Colonic mucosa (tissue), 4 donors: Measurements from ENCODE around the gene RNF11. TPM values are rescaled to one million over a fixed set of nuclear protein-coding genes. Genes with fewer than 3 reads are reported as not detected.
"Not testable (repeated sequence)": the region's sequence is repeated elsewhere in the genome, so short reads cannot be mapped to it uniquely, and the experiment has no call there.

ENCODE experiments used
- DNase-seq: peaks from one replicate; pipeline ENCODE4 v3.0.0-alpha.2; 2020
- H3K27ac ChIP-seq: fragments of 200-600 bp; one replicate; pipeline ENCODE4 v1.8.0; 2021
- H3K27me3 ChIP-seq: fragments of 200-600 bp; one replicate; pipeline ENCODE4 v1.8.0; 2021
- H3K36me3 ChIP-seq: fragments of 200-600 bp; one replicate; pipeline ENCODE4 v1.8.0; 2021
- H3K4me1 ChIP-seq: fragments of 200-600 bp; one replicate; pipeline ENCODE4 v1.8.0; 2021; ENCODE audit warnings: mild to moderate bottlenecking
- H3K4me3 ChIP-seq: fragments of 200-600 bp; one replicate; pipeline ENCODE4 v1.8.0; 2021
- H3K9ac ChIP-seq, 2 donors: one replicate each; pipeline ENCODE4 v1.7.0; 2013; ENCODE audit warnings: control low read depth in 2 of 2, low read depth in 2 of 2, low read length in 2 of 2
- H3K9me3 ChIP-seq: fragments of 200-600 bp; one replicate; pipeline ENCODE4 v1.8.0; 2021
- CTCF ChIP-seq: fragments of 200-600 bp; IDR thresholded peaks from one replicate; pipeline ENCODE4 v1.8.0; 2022; ENCODE audit warnings: antibody characterized with exemption, mild to moderate bottlenecking
- intact Hi-C: fragments of 100-400 bp; cut with DNase I; formaldehyde crosslinking; loops from one replicate; pipeline ENCODE4 v1.14.1; 2022
- total RNA-seq, 2 donors: library from RNA; stranded (reverse); fragmentation: NEBNext Ultra II Directional in 1 of 2; extraction: Animal tissue kit (Norgen Biotek cat#: 25700) in 1 of 2; gene quantifications; one replicate each; pipeline ENCODE4 v1.2.1, GENCODE V29; 2021
- donor health status: healthy.
- donor health status: DM: no; HTN: no; CAD: no.
- donor health status: DM: no; HTN: no; CAD: no.

RNF11 gene
- total RNA-seq, 2 donors from 2014 or later = 46.8 to 104 TPM

GRCh38 chr1:51230501-51231078, 5.5 kb upstream of the RNF11 start:
- Histone ChIP-seq H3K36me3 (no peaks in the 10 kb centered on the region), H3K4me3 (no peak overlapping the region), H3K4me1 (peaks cover 8% of the 10 kb centered on the region), H3K9me3 (no peaks in the 10 kb centered on the region), H3K27ac (no peak overlapping the region), H3K9ac (no peak overlapping the region), H3K27me3 (no peaks in the 10 kb centered on the region)
- TF ChIP-seq CTCF = no peak
- no peak for DNase-seq
- intact Hi-C loops = no loop called here

DNA sequence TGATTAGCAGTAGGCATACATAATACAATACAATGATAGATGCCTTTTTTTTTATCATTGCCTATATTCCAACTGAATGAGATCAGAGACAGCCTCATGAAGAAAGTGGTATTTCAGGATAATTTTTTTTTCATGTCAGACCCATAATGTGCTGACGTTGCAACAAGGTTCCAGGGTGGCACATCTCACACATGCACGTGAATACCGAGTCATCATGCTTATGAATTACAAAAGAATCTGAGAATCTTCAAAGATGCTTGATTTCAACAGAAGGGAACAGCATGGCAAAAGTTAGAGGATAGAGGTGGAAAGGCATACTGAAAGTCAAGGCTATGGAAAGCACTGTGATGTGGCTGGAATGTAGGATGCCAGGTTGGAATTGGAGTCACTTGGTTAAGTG, 5.0 kb upstream of the RNF11 start:
- Histone ChIP-seq H3K4me1 (peaks cover 8% of the 10 kb centered on the region), H3K9ac (no peak overlapping the region), H3K27ac (no peak overlapping the region), H3K4me3 (no peak overlapping the region), H3K36me3 (no peaks in the 10 kb centered on the region), H3K9me3 (no peaks in the 10 kb centered on the region), H3K27me3 (no peaks in the 10 kb centered on the region)
- no peak for DNase-seq
- no peak for TF ChIP-seq CTCF
- intact Hi-C loops = no loop called here

DNA sequence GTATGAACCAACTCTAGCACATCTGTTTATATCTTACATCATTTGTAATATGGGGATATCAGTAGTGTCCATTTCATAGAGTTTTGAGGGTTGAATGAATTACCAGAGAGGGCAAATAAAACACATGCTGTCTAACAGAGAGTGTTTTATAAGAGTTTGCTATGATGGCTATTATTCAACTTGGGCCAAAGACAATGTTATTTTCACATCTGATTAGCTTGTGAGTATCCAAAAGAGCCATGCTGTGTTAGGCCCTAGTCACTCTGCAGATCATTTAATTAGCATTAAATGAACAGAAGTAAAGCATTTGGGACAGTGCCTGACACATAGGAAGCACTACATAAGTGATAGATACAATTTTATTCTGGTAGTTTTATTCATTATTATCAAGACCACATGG, 4.2 kb upstream of the RNF11 start:
- H3K4me1 ChIP-seq = peaks cover 8% of the 10 kb centered on the region
- H3K27me3 ChIP-seq = no peaks in the 10 kb centered on the region
- H3K9ac ChIP-seq = no peak overlapping the region
- TF ChIP-seq CTCF = no peak
- H3K27ac ChIP-seq = no peak overlapping the region
- H3K9me3 ChIP-seq = no peaks in the 10 kb centered on the region
- no peak overlapping the region for H3K4me3 ChIP-seq
- no peak for DNase-seq
- H3K36me3 ChIP-seq = no peaks in the 10 kb centered on the region
- intact Hi-C loops = no loop called here

GRCh38 chr1:51234236-51234635, 1.8 kb upstream of the RNF11 start:
- H3K36me3 ChIP-seq, DNase-seq, H3K27me3 ChIP-seq, H3K9ac ChIP-seq, intact Hi-C loops, H3K9me3 ChIP-seq, H3K4me3 ChIP-seq, H3K27ac ChIP-seq: not testable (repeated sequence)
- peaks cover 16% of the 10 kb centered on the region for H3K4me1 ChIP-seq

- TF ChIP-seq CTCF = no peak
- peaks cover 16% of the 10 kb centered on the region for H3K4me1 ChIP-seq
- H3K9me3 ChIP-seq = no peaks in the 10 kb centered on the region
- H3K36me3 ChIP-seq = no peaks in the 10 kb centered on the region
- peak; percentile 73 for DNase-seq
- intact Hi-C loops = no loop called here
- H3K9ac ChIP-seq = peak overlapping the region in 1 of 2 donors; percentile 100
- no peaks in the 10 kb centered on the region for H3K27me3 ChIP-seq
- no peak overlapping the region for H3K27ac ChIP-seq
- no peak overlapping the region for H3K4me3 ChIP-seq
These were observed 1.2 kb upstream of the RNF11 start for GRCh38 chr1:51234721-51235425.
